ENCODE measurements around the gene SCARF2.
A peak's percentile ranks its signal among the peaks of the same experiment; 100 is the strongest.

DNA sequence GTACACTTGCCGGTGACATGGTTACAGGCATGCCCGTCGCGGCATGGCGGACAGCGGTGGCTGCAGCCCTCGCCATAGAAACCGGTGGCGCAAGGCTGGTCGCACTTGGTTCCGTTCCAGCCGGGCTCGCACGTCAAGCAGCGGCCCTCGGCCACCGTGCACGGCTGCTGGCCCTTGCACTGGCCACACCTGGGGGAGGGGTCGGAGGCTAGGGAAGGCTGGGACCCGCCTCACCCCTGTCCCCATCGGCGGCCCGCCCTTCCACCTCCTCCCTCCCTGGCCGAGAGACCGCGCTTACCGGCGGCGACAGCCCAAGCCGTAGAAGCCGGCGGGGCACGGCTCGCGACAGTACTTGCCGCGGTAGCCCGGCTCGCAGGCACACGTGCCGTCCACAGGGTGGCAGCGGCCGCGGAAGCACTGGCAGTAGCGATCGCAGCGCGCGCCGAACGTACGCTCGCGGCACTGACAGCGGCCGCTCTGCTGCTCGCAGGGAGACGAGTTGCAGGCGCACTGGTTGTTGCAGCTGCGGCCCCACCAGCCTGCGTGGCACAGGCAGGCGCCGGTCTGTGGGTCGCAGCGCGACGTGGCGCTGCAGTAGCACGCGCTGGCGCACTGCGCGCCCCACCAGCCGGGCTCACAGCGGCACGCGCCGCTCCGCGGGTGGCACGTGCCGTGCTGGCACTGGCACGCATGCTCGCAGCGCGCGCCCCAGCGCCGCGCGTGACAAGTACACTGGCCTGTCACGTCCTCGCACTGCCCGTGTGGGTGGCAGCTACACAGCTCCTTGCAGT, 6.7 kb downstream of the SCARF2 start:
- TF ChIP-seq, protein P1, sequence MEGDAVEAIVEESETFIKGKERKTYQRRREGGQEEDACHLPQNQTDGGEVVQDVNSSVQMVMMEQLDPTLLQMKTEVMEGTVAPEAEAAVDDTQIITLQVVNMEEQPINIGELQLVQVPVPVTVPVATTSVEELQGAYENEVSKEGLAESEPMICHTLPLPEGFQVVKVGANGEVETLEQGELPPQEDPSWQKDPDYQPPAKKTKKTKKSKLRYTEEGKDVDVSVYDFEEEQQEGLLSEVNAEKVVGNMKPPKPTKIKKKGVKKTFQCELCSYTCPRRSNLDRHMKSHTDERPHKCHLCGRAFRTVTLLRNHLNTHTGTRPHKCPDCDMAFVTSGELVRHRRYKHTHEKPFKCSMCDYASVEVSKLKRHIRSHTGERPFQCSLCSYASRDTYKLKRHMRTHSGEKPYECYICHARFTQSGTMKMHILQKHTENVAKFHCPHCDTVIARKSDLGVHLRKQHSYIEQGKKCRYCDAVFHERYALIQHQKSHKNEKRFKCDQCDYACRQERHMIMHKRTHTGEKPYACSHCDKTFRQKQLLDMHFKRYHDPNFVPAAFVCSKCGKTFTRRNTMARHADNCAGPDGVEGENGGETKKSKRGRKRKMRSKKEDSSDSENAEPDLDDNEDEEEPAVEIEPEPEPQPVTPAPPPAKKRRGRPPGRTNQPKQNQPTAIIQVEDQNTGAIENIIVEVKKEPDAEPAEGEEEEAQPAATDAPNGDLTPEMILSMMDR (IDR thresholded peaks at IDR 0.05) = peak in 3 of 4 experiments; percentile 29 to 60 (median 30)
- TF ChIP-seq POLR2AphosphoS5 (IDR thresholded peaks at IDR 0.05) = peak; percentile 15
- no peak for TF ChIP-seq EP300 (IDR thresholded peaks at IDR 0.05)
- no peak for TF ChIP-seq POLR2A (IDR thresholded peaks at IDR 0.05)
